ENCODE measurements around the gene GABBR2. TPM values are rescaled to one million over a fixed set of nuclear protein-coding genes. Genes with fewer than 3 reads are reported as not detected.

Gene GABBR2
- total RNA-seq, 1 donor from 2014 or later = 6.4 TPM

DNA sequence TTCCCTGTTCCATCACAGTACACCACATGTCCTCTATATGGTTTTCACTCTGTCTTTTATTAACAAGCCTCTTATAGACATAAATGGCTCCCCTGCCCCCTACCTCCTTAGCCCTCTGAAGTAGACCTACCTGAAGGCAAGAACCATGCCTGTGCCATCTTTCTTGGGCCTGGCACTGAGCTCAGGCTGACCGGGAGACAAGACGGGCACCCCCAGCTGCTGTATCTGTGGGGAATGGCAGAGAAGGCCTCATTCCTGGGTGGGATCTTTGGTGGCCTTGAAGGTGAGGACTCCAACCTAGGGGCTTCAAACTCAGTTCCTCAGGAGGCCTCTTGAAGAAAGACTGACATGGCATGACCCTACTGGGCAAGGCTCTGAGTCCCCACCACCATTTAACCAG, 109.9 kb downstream of the GABBR2 start:
- H3K9me3 Mint-ChIP-seq = no peaks in the 10 kb centered on the region
- DNase-seq (ENCODE audit: extremely low spot score, unreplicated experiment) = no peak
- TF ChIP-seq, protein P1, sequence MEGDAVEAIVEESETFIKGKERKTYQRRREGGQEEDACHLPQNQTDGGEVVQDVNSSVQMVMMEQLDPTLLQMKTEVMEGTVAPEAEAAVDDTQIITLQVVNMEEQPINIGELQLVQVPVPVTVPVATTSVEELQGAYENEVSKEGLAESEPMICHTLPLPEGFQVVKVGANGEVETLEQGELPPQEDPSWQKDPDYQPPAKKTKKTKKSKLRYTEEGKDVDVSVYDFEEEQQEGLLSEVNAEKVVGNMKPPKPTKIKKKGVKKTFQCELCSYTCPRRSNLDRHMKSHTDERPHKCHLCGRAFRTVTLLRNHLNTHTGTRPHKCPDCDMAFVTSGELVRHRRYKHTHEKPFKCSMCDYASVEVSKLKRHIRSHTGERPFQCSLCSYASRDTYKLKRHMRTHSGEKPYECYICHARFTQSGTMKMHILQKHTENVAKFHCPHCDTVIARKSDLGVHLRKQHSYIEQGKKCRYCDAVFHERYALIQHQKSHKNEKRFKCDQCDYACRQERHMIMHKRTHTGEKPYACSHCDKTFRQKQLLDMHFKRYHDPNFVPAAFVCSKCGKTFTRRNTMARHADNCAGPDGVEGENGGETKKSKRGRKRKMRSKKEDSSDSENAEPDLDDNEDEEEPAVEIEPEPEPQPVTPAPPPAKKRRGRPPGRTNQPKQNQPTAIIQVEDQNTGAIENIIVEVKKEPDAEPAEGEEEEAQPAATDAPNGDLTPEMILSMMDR (conservative IDR thresholded peaks at IDR 0.05) = no peak
- H3K36me3 Mint-ChIP-seq = no peaks in the 10 kb centered on the region
- H3K27me3 Mint-ChIP-seq = no peaks in the 10 kb centered on the region
- peaks cover 14% of the 10 kb centered on the region for H3K4me1 Mint-ChIP-seq (ENCODE audit: unreplicated experiment)
- no peak overlapping the region for H3K4me3 Mint-ChIP-seq
- H3K27ac Mint-ChIP-seq = no peak overlapping the region

DNA sequence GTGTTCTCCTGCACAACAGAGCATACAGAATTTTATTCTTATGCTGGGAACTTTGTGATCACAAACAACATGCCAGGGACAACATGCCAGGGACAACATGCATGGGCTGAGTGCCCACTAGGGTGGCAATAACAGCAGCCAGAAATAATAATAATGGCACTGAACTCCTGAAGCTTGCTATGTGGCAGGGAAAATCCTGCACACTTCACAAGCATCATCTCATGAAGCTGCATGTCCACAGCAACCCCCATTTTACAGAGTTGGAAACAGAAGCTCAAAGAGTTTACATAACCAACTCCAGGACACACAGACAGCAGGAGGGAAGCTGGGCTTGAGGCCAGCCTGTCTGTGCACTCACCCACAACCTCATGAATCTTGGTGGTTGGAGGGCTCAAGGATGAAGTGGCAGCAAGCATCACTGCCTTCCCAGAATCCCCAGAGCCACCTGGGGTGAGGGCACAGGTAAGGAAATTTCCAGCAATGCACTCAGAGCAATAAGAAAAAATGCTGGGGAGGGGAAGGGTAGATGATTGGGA, 111.4 kb downstream of the GABBR2 start:
- H3K4me1 Mint-ChIP-seq (ENCODE audit: unreplicated experiment) = peaks cover 5% of the 10 kb centered on the region
- H3K27ac Mint-ChIP-seq = no peak overlapping the region
- no peak overlapping the region for H3K4me3 Mint-ChIP-seq
- no peaks in the 10 kb centered on the region for H3K36me3 Mint-ChIP-seq
- TF ChIP-seq, protein P1 (conservative IDR thresholded peaks at IDR 0.05) = no peak
- H3K9me3 Mint-ChIP-seq = no peaks in the 10 kb centered on the region
- DNase-seq (ENCODE audit: extremely low spot score, unreplicated experiment) = no peak
- H3K27me3 Mint-ChIP-seq = no peaks in the 10 kb centered on the region

DNA sequence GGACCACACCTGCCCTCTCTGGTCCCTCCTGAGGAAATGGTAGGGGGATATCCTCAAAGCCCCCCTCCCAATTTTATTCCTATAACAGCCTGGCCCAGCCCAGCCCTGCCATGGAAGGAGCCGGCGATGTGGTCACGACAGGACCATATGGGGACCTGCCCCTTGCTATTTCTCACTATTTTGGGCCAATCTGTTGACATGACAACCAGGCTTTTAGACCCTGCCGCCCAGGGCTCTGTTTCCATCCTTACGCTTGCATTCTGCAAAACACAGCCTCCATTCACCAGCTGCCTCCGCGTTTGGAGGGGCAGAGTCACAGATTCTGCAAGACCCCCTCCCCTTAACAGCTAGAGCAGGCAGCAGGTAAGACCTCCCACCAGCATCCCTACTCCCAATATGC, 112.2 kb downstream of the GABBR2 start:
- Mint-ChIP-seq H3K36me3 (no peaks in the 10 kb centered on the region), H3K4me1 (ENCODE audit: unreplicated experiment) (peaks cover 5% of the 10 kb centered on the region), H3K4me3 (no peak overlapping the region), H3K9me3 (no peaks in the 10 kb centered on the region), H3K27ac (no peak overlapping the region), H3K27me3 (no peaks in the 10 kb centered on the region)
- TF ChIP-seq, protein P1 (conservative IDR thresholded peaks at IDR 0.05) = no peak
- DNase-seq (ENCODE audit: extremely low spot score, unreplicated experiment) = no peak

DNA sequence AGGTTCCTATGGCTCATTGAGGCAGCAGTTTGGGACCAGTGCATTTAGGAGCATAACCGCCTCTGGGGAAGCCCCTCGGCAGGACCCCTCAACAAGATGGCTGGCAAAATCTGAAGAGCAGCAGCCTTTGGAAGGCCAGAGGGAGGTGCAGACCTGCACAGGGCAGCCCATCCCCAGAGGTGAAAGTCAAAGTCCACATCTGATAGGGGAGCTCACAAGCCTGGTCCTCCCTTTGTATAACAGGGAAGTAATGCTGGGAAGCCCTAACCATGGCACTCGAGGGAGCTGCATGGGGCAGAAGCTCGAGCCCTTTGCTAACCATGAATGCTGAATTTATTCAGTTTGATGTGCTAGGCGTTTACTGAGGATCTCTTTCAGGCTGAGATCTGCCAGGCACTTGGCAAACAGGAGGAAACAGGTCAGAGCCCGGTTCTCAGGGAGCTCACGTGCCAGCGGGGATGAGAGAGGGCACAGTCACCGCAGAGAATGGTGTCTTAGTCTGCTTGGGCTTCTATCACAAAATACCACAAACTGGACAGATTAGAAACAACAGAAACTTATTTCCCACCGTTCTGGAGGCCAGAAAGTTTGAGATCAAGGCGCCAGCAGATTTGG, 114.1 kb downstream of the GABBR2 start:
- Mint-ChIP-seq H3K4me1 (ENCODE audit: unreplicated experiment) (no peaks in the 10 kb centered on the region), H3K27ac (no peak overlapping the region), H3K27me3 (no peaks in the 10 kb centered on the region), H3K9me3 (no peaks in the 10 kb centered on the region), H3K4me3 (no peak overlapping the region), H3K36me3 (no peaks in the 10 kb centered on the region)
- no peak for DNase-seq (ENCODE audit: extremely low spot score, unreplicated experiment)
- TF ChIP-seq, protein P1 (conservative IDR thresholded peaks at IDR 0.05) = no peak

DNA sequence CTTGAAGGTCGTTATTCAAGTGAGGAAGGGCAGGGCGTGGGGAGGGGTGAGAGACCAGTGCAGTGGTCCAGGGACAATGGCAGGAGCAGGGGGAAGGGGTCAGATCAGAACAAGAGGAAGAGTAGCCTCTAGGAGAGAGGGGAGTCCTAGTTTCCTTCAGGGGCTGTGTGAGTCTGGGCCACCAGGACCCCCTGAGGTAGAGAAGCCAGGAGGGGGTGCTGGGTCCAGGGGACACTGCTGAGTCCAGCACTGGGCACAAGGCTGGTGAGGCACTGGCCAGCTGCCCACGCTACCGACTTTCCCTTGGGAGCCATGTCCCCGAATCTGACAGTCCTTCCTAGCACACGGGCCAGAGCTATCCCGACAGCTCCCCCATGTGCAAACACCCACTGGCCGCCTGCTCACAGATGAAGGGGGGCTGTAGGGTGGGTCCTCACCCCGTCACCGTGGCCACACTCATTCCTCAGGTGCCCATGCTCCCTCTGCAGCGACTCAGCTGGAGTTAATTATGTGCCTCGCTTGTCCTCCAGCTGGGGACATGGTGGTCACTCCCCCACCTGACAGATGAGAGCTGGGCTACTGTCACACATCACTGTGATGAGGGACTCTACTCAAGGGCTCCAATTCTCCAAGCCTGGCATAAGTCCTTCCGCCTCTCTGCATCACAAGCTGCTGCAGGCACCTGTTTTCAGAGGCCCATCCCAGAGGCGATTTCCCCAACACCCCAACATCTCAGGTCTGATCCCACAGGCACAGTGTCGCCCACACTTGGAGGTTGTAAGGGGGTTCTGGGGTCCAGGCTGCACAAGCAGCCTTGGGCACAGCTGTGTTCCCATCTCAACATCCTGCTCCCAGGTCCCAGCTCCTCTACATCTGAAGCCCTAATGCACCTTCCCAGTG, 115.1 kb downstream of the GABBR2 start:
- H3K27ac Mint-ChIP-seq = no peak overlapping the region
- H3K4me1 Mint-ChIP-seq (ENCODE audit: unreplicated experiment) = no peaks in the 10 kb centered on the region
- H3K4me3 Mint-ChIP-seq = no peak overlapping the region
- H3K27me3 Mint-ChIP-seq = no peaks in the 10 kb centered on the region
- no peaks in the 10 kb centered on the region for H3K36me3 Mint-ChIP-seq
- H3K9me3 Mint-ChIP-seq = no peaks in the 10 kb centered on the region
- TF ChIP-seq, protein P1 (conservative IDR thresholded peaks at IDR 0.05) = no peak
- DNase-seq (ENCODE audit: extremely low spot score, unreplicated experiment) = no peak

Measured in type B pancreatic cell (in vitro differentiated cells).